Psoas muscle (tissue), 8 donors: ENCODE measurements around the gene PDLIM4. TPM values are rescaled to one million over a fixed set of nuclear protein-coding genes. Genes with fewer than 3 reads are reported as not detected.

Experiments used
- ATAC-seq, 4 donors: fragments of 200-7000 bp; cut with Tn5 transposase; one replicate each; pipeline ENCODE4 v1.9.1; 2020; ENCODE audit warnings: moderate library complexity in 3 of 4, mild to moderate bottlenecking in 2 of 4
- DNase-seq, 2 donors: peaks; one replicate each; pipeline ENCODE4 v3.0.0-alpha.2; 2020
- H3K27ac ChIP-seq: fragments of 200-600 bp; one replicate; pipeline ENCODE4 v1.8.0; 2022
- H3K27me3 ChIP-seq, 3 donors: fragments of 200-600 bp in 1 of 3; one replicate each; pipeline versions ENCODE4 v1.6.1 to v1.8.0; 2013 to 2022; ENCODE audit warnings: low read length in 2 of 3, mild to moderate bottlenecking in 2 of 3, moderate library complexity in 1 of 3; ENCODE audit not compliant: insufficient read depth in 3 of 3
- H3K36me3 ChIP-seq, 2 donors: fragments of 200-600 bp in 1 of 2; one replicate each; pipeline versions ENCODE4 v1.6.1 to v1.8.0; 2013 to 2022; ENCODE audit warnings: low read depth in 1 of 2, mild to moderate bottlenecking in 1 of 2, moderate library complexity in 1 of 2; ENCODE audit not compliant: insufficient read depth in 1 of 2
- H3K4me1 ChIP-seq: fragments of 200-600 bp; one replicate; pipeline ENCODE4 v1.8.0; 2022
- H3K4me3 ChIP-seq: fragments of 200-600 bp; one replicate; pipeline ENCODE4 v1.8.0; 2022; ENCODE audit warnings: mild to moderate bottlenecking
- H3K9me3 ChIP-seq: fragments of 200-600 bp; one replicate; pipeline ENCODE4 v1.8.0; 2022
- WGBS, 3 donors: extraction: QIAGEN DNeasy Blood & Tissue Kit; methylation state at CpG; one replicate each; pipeline versions ENCODE4 v1.1.6 to v1.1.7; 2013; 5-methylcytosine and 5-hydroxymethylcytosine counted together
- intact Hi-C, 2 donors: fragments of 100-400 bp; cut with DNase I; formaldehyde crosslinking; loops; one replicate each; pipeline versions ENCODE4 v1.11.0 to v1.14.2; 2022
- polyA plus RNA-seq, 3 donors: library from polyadenylated mRNA; stranded (reverse); fragments of 200-250 nt; gene quantifications; one replicate each; pipeline ENCODE4 v1.2.3, GENCODE V29; 2013
- total RNA-seq, 4 donors: library from RNA; stranded (reverse); fragmentation: NEBNext Ultra II Directional in 2 of 4; extraction: Animal tissue kit (Norgen Biotek cat#: 25700) in 2 of 4; gene quantifications; one replicate each; pipeline versions ENCODE4 v1.2.1 to v1.2.4, GENCODE V29; 2021 to 2023
- TF ChIP-seq, protein P1 (sequence below): fragments of 200-600 bp; IDR thresholded peaks from one replicate; pipeline ENCODE4 v1.8.0; 2022; ENCODE audit warnings: antibody characterized with exemption
- donor health status: healthy with polysubstance abuse.
- donor health status: DM: no; HTN: no; CAD: no; lungs with moderate emphysema.
- donor health status: Bipolar disorder and iron deficiency.
- donor health status: healthy.
- donor health status: DM: yes; HTN: yes; CAD: no.
- donor health status: DM: no; HTN: no; CAD: no.
- donor health status: DM: no; HTN: no; CAD: no.
- donor health status: DM: yes; HTN: yes; CAD: no.

PDLIM4 gene
- total and polyA plus RNA-seq, 7 donors = 1.8 to 6.6 (median 5.6) TPM

DNA sequence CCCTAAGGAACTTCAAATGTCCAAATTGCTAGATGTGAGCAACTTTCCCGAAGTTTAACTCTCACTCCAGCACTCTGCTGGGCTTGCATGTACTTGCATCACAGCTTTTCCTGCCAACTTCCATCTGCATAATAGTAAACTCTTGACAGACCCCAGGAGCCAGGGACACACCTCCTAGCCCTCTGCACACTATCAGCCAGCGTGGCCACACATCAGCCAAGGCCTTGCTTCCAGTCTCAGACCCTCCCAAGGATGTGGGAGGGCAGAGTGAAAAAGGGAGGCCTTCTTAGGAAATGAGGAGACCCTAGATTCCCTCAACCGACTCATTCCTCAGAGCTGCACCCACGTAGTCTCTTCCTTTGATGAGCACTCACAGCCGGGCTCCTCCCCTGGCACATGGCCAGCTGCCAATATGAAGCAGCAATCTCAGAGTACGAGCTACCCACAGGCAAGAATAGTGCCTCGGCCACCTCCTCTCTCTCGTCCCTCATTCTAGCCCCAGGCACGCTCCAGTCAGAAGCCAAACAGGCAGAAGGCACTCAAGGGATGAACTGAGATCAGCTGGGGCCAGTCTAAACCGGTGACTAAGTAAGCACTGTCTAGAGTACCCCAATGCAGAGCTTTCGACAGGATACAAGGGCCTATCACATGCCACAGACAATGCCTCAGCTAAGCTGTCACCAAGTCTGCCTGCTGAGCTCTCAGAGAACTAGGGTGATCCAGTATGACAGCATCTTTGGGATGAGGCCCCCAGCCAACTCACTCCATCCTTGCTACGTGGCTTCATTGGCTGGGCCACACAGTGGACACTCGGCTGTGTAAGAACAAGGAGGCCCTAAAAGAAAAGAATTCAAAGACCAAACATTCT is 32.1 kb upstream of the PDLIM4 start:
- TF ChIP-seq, protein P1, sequence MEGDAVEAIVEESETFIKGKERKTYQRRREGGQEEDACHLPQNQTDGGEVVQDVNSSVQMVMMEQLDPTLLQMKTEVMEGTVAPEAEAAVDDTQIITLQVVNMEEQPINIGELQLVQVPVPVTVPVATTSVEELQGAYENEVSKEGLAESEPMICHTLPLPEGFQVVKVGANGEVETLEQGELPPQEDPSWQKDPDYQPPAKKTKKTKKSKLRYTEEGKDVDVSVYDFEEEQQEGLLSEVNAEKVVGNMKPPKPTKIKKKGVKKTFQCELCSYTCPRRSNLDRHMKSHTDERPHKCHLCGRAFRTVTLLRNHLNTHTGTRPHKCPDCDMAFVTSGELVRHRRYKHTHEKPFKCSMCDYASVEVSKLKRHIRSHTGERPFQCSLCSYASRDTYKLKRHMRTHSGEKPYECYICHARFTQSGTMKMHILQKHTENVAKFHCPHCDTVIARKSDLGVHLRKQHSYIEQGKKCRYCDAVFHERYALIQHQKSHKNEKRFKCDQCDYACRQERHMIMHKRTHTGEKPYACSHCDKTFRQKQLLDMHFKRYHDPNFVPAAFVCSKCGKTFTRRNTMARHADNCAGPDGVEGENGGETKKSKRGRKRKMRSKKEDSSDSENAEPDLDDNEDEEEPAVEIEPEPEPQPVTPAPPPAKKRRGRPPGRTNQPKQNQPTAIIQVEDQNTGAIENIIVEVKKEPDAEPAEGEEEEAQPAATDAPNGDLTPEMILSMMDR = no peak
- ATAC-seq (peak; percentile 42 to 61 (median 58)), DNase-seq (peak; percentile 74 to 85)
- Histone ChIP-seq H3K27ac (peak overlapping the region; percentile 65), H3K9me3 (no peaks in the 10 kb centered on the region), H3K27me3 (no peaks in the 10 kb centered on the region), H3K4me1 (peaks cover 45% of the 10 kb centered on the region), H3K36me3 (no peaks in the 10 kb centered on the region), H3K4me3 (peak overlapping the region; percentile 24)
- intact Hi-C loops = no loop called here
- WGBS, 3 donors = 31 to 37% (median 34%) methylated on average over 13 of the region's 13 CpGs

DNA sequence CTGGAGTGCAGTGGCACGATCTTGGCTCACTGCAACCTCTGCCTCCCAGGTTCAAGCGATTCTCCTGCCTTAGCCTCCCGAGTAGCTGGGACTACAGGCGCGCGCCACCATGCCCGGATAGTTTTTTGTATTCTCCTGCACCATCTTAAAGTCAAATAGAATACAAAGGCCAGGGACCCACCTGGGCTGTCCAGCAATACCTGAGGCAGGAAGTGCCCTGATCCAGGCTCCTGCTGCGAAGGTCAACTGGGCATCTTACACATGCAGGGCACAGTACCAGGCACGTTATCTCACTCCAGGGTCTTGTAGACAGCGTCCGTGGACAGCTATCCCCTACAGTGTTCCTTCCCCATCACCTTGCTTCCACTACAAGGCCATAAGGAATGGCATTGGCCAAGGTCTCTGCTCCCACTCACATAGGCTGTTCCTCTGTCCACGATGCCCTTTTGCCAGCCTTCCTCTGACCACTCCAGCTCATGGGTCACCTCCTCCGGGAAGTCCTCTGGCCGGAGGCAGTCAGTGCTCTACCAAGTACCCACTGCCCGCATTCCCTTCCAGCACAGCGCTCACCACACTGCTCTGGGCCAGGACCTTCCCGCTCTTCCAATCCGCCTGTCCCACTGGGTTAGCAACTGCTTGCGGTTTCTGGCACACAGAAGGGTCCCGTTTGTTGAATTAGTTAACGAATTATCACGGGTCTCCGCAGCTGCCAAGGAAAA is 30.8 kb upstream of the PDLIM4 start:
- intact Hi-C loops = no loop called here
- no peaks in the 10 kb centered on the region for H3K27me3 ChIP-seq
- peaks cover 43% of the 10 kb centered on the region for H3K4me1 ChIP-seq
- TF ChIP-seq, protein P1 = no peak
- no peaks in the 10 kb centered on the region for H3K9me3 ChIP-seq
- peak overlapping the region; percentile 87 for H3K27ac ChIP-seq
- peak in 2 of 4 donors; percentile 15 to 32 for ATAC-seq
- H3K36me3 ChIP-seq = no peaks in the 10 kb centered on the region
- peak overlapping the region; percentile 93 for H3K4me3 ChIP-seq
- DNase-seq = peak in 1 of 2 donors; percentile 45
- WGBS, 3 donors = 57 to 65% (median 57%) methylated on average over 23 of the region's 23 CpGs

DNA sequence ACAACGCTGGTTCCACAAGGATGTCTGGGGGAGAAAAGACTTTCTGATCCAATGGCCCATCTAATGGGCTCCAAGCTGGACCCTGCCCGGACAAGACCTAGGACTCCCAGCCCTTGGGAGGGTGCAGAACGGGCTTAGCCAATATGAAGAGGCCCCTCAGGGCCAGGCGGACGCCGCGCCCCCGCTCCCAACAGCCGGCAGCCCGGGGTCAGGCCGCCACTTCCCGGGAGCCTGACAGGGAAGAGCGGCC is 30.3 kb upstream of the PDLIM4 start:
- H3K4me1 ChIP-seq = peaks cover 43% of the 10 kb centered on the region
- peak overlapping the region; percentile 93 for H3K4me3 ChIP-seq
- H3K27me3 ChIP-seq = no peaks in the 10 kb centered on the region
- H3K9me3 ChIP-seq = no peaks in the 10 kb centered on the region
- ATAC-seq (no peak), DNase-seq (no peak)
- H3K27ac ChIP-seq = peak overlapping the region; percentile 87
- WGBS, 3 donors = 1% methylated on average over 11 to 13 of the region's 13 CpGs
- TF ChIP-seq, protein P1 = no peak
- intact Hi-C loops = no loop called here
- no peaks in the 10 kb centered on the region for H3K36me3 ChIP-seq

DNA sequence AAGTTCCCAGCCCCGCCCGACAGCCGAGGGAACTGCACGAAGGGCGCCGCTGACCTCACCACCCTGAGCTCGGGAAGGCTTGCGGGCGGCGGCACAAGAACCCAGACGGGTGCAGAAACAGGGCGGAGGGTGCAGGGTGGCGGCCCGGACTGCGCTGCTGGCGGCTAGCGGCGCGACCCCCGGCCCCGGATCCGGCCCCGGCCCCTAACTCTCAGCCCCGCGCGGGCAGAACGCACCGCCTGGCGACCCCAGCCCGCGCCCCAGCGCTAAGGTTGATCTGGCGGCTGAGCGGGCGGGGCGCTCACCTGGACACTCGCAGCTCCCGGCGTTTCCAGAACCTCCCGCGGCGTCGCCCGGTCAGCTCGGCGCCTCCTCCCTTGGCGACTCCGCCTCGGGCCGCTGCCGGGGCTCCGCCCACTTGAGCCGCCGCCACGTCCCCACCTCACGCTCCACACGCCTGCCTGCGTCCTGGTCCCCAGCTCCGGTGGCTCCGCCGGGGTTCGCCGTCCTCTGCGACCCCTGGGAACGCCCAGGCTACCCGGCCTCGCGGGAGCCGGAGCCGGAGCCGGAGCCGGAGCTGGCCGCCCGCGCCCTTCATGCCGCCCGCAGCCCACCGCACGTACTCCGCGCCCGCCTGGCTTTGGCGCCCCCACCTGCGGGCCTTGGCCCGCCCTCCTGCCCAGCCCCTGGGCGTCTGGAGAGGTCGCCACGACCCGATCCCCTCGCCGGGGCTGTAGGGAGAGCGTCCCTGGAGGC is 29.8 kb upstream of the PDLIM4 start, which contains the start of gene P4HA2:
Gene P4HA2 (minus strand): TSS at position 369 of the 756 bp plus-strand sequence. CDS start 9,227 bp downstream, outside the sequence.
- Histone ChIP-seq H3K4me1 (peaks cover 43% of the 10 kb centered on the region), H3K4me3 (peak within 1 kb of the TSS; percentile 93), H3K9me3 (no peaks in the 10 kb centered on the region), H3K36me3 (no peaks in the 10 kb centered on the region), H3K27me3 (no peaks in the 10 kb centered on the region), H3K27ac (peak within 1 kb of the TSS; percentile 87)
- ATAC-seq = peak; percentile 79 to 89 (median 83)
- WGBS, 3 donors = 1 to 2% (median 2%) methylated on average over 37 to 92 of the region's 92 CpGs
- peak; percentile 83 to 91 for DNase-seq
- intact Hi-C loops = no loop called here
- TF ChIP-seq, protein P1 = peak; percentile 32
